Measurements from ENCODE around the gene SLIT3.

Gene SLIT3

DNA sequence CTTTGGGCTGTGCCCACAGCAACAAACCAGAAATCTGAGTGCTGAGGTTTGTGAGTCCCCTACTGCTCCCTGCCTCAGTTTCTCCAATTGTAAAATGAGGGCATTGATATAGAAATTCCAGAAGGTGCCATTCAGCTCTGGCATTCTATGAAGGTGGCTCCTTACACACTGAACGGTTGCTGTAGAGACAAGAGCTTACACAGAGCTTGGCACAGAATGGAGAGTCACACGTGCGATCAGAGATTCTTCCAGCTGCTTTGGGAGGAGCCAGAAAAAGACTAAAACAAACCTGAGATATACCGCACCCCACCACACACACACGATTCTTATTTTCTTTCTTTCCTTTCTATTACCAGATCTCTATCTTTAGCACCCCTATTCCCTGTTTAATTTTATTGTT is 122.7 kb downstream of the SLIT3 start:
- DNase-seq (ENCODE audit: insufficient read length, low spot score) (no peak), FAIRE-seq (no peak)
- TF ChIP-seq, protein P1, sequence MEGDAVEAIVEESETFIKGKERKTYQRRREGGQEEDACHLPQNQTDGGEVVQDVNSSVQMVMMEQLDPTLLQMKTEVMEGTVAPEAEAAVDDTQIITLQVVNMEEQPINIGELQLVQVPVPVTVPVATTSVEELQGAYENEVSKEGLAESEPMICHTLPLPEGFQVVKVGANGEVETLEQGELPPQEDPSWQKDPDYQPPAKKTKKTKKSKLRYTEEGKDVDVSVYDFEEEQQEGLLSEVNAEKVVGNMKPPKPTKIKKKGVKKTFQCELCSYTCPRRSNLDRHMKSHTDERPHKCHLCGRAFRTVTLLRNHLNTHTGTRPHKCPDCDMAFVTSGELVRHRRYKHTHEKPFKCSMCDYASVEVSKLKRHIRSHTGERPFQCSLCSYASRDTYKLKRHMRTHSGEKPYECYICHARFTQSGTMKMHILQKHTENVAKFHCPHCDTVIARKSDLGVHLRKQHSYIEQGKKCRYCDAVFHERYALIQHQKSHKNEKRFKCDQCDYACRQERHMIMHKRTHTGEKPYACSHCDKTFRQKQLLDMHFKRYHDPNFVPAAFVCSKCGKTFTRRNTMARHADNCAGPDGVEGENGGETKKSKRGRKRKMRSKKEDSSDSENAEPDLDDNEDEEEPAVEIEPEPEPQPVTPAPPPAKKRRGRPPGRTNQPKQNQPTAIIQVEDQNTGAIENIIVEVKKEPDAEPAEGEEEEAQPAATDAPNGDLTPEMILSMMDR (IDR thresholded peaks at IDR 0.05; ENCODE audit: insufficient read depth, missing control alignments): no peak

DNA sequence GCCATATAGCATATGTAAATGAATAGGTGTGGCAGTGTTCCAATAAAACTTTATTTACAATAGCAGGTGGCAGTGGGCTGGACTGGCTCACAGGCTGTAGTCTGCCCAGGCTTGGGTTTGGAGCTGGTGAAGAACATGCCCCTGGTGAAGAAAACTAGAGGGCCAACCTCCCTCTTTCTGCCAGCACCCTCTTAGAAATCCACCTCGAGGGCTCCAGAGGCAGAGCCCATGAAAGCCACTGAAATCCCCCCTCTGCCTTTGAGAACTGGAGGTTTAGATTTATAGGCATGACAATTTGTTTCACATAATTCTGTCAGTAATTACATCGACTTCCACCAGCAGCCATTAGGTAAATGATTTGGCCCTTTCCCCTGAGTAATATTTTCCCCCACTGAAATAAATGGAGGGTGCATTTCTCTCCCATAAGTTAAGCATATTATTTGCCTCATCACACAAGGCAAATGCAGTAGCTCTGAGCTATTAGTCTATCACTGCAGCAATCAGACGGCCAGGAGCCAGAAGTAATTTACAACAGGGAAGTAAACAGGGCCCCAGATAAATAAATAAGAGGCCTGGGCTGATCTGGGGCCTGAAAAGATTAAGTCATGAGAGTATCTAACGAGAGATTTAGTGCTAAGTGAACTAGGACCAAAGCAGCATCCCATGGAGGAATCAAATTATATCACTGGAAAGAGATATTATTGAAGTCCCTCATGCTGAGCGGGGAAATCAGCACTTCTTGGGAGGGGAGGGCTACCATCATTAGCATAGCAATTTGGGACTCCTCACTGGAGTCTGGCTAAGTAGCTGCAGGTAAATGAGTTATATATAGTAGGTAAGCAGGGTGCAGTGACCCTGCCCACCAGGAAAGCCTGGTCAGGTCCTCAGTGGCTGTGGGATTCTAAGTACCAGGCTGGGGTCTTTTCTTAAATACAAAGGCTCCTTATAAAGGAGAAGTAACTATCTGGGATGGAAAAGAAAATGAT is 123.9 kb downstream of the SLIT3 start:
- TF ChIP-seq, protein P1 (IDR thresholded peaks at IDR 0.05; ENCODE audit: insufficient read depth, missing control alignments): no peak
- no peak for FAIRE-seq
- no peak for DNase-seq (ENCODE audit: insufficient read length, low spot score)

DNA sequence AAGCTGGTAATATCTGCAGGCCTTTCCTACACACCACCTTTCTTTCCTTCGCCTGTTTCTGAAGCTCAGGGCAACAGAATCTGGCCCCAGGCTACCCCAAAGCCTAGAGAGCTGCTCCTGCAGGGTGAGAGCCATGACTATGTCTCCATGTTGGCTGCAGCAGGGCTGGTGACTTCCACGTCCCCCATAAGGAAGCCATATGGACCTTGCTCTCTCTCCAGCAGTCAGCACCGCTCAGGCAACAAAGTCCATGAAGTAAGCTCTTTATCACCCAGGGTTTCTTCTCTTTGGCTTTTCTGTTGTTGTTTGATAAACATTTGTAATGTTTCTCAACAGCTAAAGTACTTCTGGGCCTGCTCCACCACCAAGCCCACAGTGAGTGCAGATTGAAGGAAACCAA is 125.2 kb downstream of the SLIT3 start:
- DNase-seq (ENCODE audit: insufficient read length, low spot score): no peak
- TF ChIP-seq, protein P1 (IDR thresholded peaks at IDR 0.05; ENCODE audit: insufficient read depth, missing control alignments): no peak
- no peak for FAIRE-seq

DNA sequence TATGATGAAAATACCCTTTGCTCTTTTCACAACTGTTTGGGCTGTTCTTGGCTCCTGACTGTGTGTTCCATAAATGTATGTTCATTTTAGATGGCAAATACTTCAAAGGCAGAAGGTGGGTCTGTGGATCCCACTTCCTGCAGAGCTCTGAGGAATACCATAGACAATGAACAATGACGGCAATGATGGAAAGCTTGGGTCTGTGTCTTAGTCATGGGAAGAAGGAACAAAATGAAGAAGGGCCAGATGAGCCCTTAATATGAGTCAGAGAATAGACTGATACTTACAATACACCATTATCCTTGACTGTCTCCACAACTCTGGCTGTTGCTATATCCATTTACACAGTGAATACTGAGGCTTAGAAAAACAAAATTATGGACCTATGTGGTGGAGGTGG is 126.0 kb downstream of the SLIT3 start:
- FAIRE-seq (no peak), DNase-seq (ENCODE audit: insufficient read length, low spot score) (no peak)
- TF ChIP-seq, protein P1 (IDR thresholded peaks at IDR 0.05; ENCODE audit: insufficient read depth, missing control alignments): no peak

DNA sequence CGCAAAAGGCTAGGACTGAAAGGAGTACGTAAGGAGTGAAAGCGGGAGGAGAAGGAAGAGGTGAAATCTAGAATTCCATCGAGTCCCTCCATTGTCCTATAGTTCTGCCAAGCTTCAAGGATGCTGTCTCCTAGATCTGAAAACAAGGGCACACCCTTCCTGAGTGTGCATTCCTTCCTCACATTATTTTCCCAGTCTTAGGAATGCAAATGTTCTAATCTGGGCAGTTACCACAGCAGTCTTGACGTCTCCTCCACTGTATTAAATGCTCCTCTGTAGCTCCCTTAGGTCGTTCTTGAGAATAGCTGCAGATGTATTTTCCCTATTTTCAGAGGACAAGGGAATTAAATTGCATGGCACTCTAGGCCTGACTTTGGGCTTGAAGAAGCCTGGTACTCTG is 127.6 kb downstream of the SLIT3 start:
- DNase-seq (ENCODE audit: insufficient read length, low spot score): no peak

DNA sequence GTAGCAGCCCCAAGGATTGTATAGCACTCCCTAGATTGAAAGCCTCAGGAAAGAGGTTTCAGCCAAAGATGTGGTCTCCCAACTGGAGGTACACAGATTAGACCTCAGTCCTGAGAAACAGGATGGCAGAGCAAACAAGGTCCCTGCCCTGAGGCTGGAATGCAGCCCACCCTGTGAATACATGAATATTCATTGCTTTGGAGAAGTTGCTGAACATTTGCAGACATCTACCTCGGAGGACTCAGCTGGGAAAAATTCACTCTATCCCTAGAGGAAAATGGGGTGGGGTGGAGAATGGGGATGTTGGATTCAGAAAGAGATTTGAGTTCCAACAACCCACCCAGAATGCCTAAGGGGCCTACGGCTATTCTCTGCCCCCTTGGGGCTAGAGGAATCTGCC is 129.4 kb downstream of the SLIT3 start:
- DNase-seq (ENCODE audit: insufficient read length, low spot score) (no peak), FAIRE-seq (no peak)
- TF ChIP-seq, protein P1 (IDR thresholded peaks at IDR 0.05; ENCODE audit: insufficient read depth, missing control alignments): no peak

More for the DNA sequence above, 127.6 kb downstream of the SLIT3 start:
- no peak for FAIRE-seq
- TF ChIP-seq, protein P1 (IDR thresholded peaks at IDR 0.05; ENCODE audit: insufficient read depth, missing control alignments): no peak

DNA sequence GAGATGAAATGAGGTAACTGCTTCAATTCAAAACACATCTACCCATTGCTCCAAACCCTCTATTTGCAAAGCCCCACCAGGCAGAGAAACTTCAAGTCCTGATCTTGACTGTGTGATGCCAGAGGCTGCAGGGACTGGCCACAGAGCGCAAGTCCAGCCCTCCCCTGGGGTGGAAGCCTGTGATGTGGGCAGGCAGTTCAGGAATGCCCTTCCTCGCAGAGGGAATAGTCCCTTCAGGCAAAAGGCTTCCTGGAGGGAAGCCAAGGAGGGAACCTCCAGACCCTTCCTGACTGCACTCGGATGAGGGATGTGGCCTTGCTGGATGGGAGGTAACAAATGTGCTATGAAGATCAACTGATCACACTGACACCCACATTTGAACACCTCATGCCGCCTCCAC is 131.2 kb downstream of the SLIT3 start:
- no peak for FAIRE-seq
- DNase-seq (ENCODE audit: insufficient read length, low spot score): no peak

More for the DNA sequence above, 131.2 kb downstream of the SLIT3 start:
- TF ChIP-seq, protein P1 (IDR thresholded peaks at IDR 0.05; ENCODE audit: insufficient read depth, missing control alignments): no peak

Data from D721Med (cell line).